Endothelial cell (in vitro differentiated cells): ENCODE results near the gene TADA3. TPM values are rescaled to one million over a fixed set of nuclear protein-coding genes. Genes with fewer than 3 reads are reported as not detected.
A peak's percentile ranks its signal among the peaks of the same experiment; 100 is the strongest.

ENCODE experiments used
- DNase-seq: peaks from one replicate; pipeline ENCODE4 v3.0.0; 2021; ENCODE audit warnings: low spot score
- H3K27ac Mint-ChIP-seq: one replicate; pipeline ENCODE4 v1.8.0; 2021; ENCODE audit warnings: mixed read lengths, inconsistent platforms; ENCODE audit not compliant: unreplicated experiment
- H3K27me3 Mint-ChIP-seq: one replicate; pipeline ENCODE4 v1.8.0; 2021; ENCODE audit warnings: mild to moderate bottlenecking, moderate library complexity, mixed read lengths, inconsistent platforms; ENCODE audit not compliant: unreplicated experiment
- H3K36me3 Mint-ChIP-seq: one replicate; pipeline ENCODE4 v1.8.0; 2021; ENCODE audit warnings: mild to moderate bottlenecking, low read depth, mixed read lengths, inconsistent platforms; ENCODE audit not compliant: unreplicated experiment
- H3K4me1 Mint-ChIP-seq: one replicate; pipeline ENCODE4 v1.8.0; 2021; ENCODE audit warnings: mild to moderate bottlenecking, mixed read lengths, inconsistent platforms; ENCODE audit not compliant: unreplicated experiment
- H3K4me3 Mint-ChIP-seq: one replicate; pipeline ENCODE4 v1.8.0; 2021; ENCODE audit warnings: mild to moderate bottlenecking, mixed read lengths, inconsistent platforms; ENCODE audit not compliant: unreplicated experiment
- H3K9me3 Mint-ChIP-seq: one replicate; pipeline ENCODE4 v1.8.0; 2021; ENCODE audit warnings: mixed read lengths, inconsistent platforms; ENCODE audit not compliant: unreplicated experiment
- CTCF ChIP-seq: fragments of 200-600 bp; sonication (generic); IDR thresholded peaks from one replicate; pipeline ENCODE4 v1.5.0; 2021; ENCODE audit warnings: antibody characterized with exemption; ENCODE audit not compliant: unreplicated experiment
- total RNA-seq: library from RNA; stranded (reverse); fragmentation: NEBNext Ultra II Directional; extraction: Animal tissue kit (Norgen Biotek cat#: 25700); gene quantifications from one replicate; pipeline ENCODE4 v1.2.1, GENCODE V29; 2021; ENCODE audit not compliant: unreplicated experiment

TADA3 gene
- total RNA-seq, 1 donor from 2014 or later: 35.4 TPM

DNA sequence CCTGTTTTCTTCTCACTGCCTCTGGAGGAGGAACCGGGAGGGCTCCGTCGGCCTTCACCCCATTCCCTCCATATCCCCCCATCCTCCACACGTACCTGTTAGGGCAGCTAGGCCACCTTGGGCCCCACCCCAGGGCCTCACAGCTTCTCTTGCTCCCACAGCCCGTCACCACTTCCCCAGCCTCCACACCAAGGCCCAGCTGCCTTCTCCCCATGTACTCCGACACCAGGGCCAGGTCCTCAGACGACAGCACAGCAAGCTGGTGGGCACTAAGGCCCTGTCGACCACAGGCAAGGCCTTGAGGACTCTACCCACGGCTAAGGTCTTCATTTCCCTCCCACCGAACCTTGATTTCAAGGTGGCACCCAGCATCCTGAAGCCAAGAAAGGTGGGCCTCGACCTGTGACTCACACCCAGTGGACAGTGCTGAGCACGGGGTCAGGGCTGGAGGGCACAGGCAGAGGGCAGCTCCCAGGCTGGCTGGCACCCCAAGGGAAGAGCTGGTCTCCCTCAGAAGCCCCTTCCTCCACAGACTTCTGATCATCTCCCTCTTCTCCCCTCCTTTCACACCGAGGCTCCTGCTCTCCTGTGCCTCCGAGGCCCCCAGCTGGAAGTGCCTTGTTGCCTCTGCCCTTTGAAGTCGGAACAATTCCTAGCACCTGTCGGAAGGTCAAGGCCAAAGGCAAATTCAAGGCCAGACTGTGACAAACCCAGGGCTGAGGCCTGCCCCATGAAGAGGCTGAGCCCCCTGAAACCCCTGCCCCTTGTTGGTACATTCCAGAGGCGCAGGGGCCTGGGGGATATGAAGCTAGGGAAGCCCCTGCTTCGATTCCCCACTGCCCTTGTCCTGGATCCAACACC lies 42.5 kb upstream of the TADA3 start:
- no peak overlapping the region for H3K4me3 Mint-ChIP-seq
- no peak for DNase-seq
- no peaks in the 10 kb centered on the region for H3K9me3 Mint-ChIP-seq
- peaks cover 7% of the 10 kb centered on the region for H3K4me1 Mint-ChIP-seq
- peaks cover 6% of the 10 kb centered on the region for H3K27me3 Mint-ChIP-seq
- no peak overlapping the region for H3K27ac Mint-ChIP-seq
- TF ChIP-seq CTCF: no peak
- peaks cover 7% of the 10 kb centered on the region for H3K36me3 Mint-ChIP-seq

DNA sequence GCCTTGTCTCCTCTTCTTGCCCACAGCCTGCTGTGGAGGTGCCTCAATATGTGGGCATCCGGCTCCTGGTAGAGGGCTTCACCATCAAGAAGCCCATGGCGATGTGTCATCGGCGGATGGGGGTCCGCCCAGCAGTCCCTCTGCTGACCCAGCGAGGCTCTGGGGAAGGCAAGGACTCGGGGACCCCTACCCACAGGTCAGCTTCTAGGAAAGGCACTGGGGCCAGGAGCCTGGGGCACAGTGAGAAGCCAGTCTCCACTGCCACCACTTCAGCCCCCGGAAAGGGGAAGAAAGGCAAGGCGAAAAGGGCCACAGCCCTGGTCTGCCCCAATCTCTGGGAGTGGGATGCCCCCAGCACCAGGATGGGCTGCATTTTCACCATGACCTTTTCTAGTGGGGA lies 40.8 kb upstream of the TADA3 start:
- no peak for TF ChIP-seq CTCF
- Mint-ChIP-seq H3K36me3 (peaks cover 7% of the 10 kb centered on the region), H3K4me3 (no peak overlapping the region), H3K27me3 (peaks cover 6% of the 10 kb centered on the region), H3K27ac (no peak overlapping the region), H3K4me1 (peaks cover 4% of the 10 kb centered on the region), H3K9me3 (no peaks in the 10 kb centered on the region)
- no peak for DNase-seq

DNA sequence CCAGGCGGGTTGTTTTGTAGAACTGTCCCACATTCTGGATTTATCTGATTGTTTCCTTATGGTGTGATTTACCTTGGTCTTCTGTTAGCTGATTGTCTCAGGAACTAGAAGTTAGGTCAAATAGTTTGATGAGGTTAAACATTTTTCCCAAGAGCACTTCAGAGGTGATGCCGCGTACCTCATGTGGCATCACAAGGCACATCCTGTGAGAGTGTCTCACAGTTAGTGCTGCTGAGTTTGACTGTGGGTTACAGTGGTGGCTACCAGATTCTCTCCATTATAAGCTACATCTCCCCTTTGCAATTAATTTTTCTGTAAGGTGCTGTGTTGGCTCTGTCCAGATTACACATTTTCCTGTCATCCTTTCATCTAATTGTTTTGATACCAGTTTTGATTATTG lies 39.0 kb upstream of the TADA3 start:
- peaks cover 7% of the 10 kb centered on the region for H3K36me3 Mint-ChIP-seq
- peaks cover 6% of the 10 kb centered on the region for H3K27me3 Mint-ChIP-seq
- no peak for TF ChIP-seq CTCF
- no peaks in the 10 kb centered on the region for H3K9me3 Mint-ChIP-seq
- H3K4me3 Mint-ChIP-seq: peak overlapping the region; percentile 40
- DNase-seq: no peak
- no peaks in the 10 kb centered on the region for H3K4me1 Mint-ChIP-seq
- H3K27ac Mint-ChIP-seq: peak overlapping the region; percentile 7

GRCh38 chr3:9828801-9829755 lies 36.8 kb upstream of the TADA3 start:
- Mint-ChIP-seq H3K4me1 (no peaks in the 10 kb centered on the region), H3K9me3 (no peaks in the 10 kb centered on the region), H3K27ac (no peak overlapping the region), H3K27me3 (peaks cover 3% of the 10 kb centered on the region), H3K4me3 (no peak overlapping the region), H3K36me3 (peaks cover 5% of the 10 kb centered on the region)
- no peak for DNase-seq
- TF ChIP-seq CTCF: no peak
